GM12801 (cell line): ENCODE measurements around the gene APLP2.

Experiments
- CTCF ChIP-seq: IDR thresholded peaks from one replicate; pipeline ENCODE4 v1.5.1; 2011; ENCODE audit warnings: control low read depth; ENCODE audit not compliant: insufficient read length; ENCODE audit errors: extremely low read depth

APLP2 gene

GRCh38 chr11:130043575-130043974 lies 26.1 kb upstream of the APLP2 start:
- TF ChIP-seq CTCF: no peak

DNA sequence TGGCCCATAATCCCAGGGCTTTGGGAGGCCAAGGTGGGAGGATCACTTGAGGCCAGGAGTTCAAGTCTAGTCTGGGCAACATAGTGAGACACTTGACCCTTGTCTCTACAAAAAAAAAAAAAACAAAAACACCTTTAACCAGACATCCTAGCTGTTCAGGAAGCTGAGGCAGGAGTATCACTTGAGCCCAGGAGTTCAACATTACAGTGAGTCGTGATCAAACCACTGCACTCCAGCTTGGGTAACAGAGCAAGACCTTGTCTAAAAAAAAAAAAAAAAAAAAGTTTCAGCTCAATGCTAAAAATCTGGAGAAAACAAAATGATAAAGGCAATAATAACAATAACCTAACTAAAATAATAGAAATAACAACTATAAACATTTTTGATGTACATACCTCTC lies 22.6 kb upstream of the APLP2 start:
- no peak for TF ChIP-seq CTCF

DNA sequence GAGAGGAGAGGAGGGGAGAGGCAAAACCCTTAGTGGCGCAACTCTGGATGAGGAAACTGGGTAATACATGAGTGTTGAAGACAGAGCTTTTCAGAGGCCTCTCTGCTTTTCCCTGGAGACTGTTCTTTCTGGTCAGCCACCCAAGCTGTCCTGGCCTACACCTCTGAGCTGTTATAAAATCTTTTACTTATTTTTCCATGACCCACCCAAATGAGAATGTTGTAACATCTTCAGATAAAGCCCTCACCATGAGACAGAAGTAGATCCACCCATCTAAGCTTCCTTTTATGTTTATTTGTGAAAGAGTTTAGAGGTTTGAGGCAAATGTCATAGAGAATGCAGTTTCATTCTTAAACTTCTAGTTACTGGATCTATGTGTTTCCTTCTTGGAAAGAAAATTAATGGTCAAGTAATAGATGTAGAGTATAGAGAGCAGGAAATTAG lies 20.3 kb upstream of the APLP2 start:
- TF ChIP-seq CTCF: no peak

- TF ChIP-seq CTCF: no peak
These were observed 19.4 kb upstream of the APLP2 start for GRCh38 chr11:130050257-130050656.

DNA sequence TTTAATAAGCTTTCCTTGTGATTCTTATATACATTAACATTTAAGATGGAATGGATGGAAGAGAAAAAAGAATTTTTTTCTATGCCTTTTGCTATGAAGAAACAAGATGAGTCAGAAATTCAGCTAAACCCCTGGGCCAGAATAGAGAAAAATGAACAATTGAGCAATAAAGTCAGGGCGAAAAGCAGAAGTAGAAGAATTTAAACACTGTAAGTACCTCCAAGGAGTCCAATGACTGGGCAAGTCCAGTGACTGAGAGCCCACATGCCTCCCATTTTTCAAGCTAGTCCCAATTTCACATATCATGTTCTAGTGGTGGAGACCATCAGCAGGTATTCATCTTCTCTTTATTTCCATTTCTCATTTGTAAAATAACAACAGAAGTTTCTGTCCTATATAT lies 18.6 kb upstream of the APLP2 start:
- no peak for TF ChIP-seq CTCF

DNA sequence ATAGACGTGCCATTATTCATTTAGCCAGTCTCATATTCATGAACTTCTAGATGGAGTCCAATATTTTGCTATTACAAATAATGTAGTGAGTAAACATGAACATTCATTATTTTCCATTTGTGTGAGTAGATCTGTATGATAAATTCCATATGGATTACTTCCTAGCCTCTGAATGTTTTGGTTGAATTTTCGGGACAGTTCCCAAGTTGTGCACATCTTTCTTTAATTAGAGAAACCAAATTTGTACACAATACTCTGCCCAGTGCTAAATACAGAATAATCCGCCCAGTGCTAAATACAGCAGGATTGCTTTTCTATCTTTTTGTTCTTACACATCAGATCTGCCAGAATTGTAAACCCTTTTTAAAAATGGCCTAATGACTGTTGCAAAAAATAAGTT lies 17.1 kb upstream of the APLP2 start:
- TF ChIP-seq CTCF: no peak

DNA sequence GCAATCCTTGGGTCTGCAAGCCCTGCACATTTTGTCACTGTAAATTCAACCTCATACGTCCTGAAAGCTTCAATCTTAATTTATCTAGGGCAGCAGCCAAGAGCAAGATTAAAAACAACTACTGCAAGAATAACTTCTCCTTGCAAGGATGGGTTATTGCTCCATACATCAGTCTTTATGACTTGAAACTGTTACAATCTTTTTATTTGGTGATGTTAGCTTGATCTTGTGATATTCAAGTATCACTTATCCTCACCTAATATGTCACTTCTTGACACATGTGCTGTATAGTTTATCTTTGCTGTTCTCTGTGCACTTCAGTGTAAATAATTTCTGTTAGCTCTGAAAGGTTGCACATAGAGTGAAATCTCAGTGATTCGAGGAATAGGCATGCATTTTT lies 14.7 kb upstream of the APLP2 start:
- no peak for TF ChIP-seq CTCF

GRCh38 chr11:130055617-130056016 lies 14.1 kb upstream of the APLP2 start:
- no peak for TF ChIP-seq CTCF
